ENCODE data around the gene TPD52L1. TPM values are rescaled to one million over a fixed set of nuclear protein-coding genes. Genes with fewer than 3 reads are reported as not detected.

Gene TPD52L1
- total and polyA plus RNA-seq, 2 donors (not counting 1 experiment from before 2014, with no cell fraction given), result not detected

DNA sequence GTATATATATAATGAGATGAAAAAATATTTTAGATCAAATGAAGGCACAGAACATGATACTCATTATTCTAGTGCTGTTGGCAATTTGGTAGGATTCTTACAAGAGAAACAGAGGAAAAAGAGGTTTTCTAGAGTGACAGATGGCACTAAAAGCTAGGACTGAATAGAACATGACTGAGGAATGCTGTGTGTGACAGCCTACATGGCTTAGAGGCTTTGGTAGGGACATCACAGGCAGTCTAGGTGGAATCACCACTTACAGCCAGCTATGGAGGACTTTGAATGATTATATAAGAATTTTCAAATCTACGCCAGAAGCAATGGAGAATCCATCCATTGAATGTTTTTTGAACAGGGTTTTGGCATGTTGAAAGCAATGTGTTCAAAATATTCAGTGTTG, 52.8 kb downstream of the TPD52L1 start:
- 100% methylated on average over 1 of the region's 1 CpG for WGBS (ENCODE audit: insufficient coverage)

DNA sequence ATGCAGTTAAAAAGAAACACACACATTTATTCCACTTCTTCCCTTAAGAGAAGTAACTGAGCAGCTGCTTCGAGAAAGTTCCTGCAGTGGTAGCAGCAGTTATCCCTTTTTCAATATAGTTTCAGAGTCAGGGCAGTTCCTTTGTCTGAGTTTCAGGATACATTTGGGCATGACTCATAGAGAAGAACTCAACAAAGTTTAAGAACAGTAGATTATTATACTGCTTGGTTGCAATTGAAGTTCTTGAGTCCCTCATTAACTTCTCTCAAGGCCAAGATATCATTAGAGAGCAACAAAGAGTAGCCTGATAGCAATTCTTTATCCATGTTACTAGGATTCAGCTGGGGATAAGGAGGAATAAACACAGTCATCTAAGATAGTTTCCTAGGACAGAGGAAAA, 54.4 kb downstream of the TPD52L1 start:
- ChIA-PET CTCF (no interaction called here), POLR2A (no interaction called here)
- no peaks in the 10 kb centered on the region for H3K36me3 ChIP-seq (replicated peaks in 1 of 2; ENCODE audit: control extremely low read depth in 1 of 2, control insufficient read depth in 1 of 2, extremely low read depth in 1 of 2, insufficient read depth in 2 of 2, low read length in 1 of 2)
- Mint-ChIP-seq H3K4me1 (no peaks in the 10 kb centered on the region), H3K9me3 (ENCODE audit: insufficient read depth) (no peaks in the 10 kb centered on the region), H3K4me3 (no peak overlapping the region), H3K27me3 (peaks cover 16% of the 10 kb centered on the region), H3K27ac (no peak overlapping the region)
- H3K9ac ChIP-seq (ENCODE audit: low read length), result no peak overlapping the region
- no peak for ATAC-seq (ENCODE audit: low read depth)
- H3K9me3 ChIP-seq (ENCODE audit: control extremely low read depth in 1 of 3, control insufficient read depth in 2 of 3, insufficient read depth in 1 of 3, low read length in 2 of 3), result no peaks in the 10 kb centered on the region
- no peaks in the 10 kb centered on the region for H3K4me1 ChIP-seq (ENCODE audit: control insufficient read depth in 2 of 2, insufficient read depth in 2 of 2, low read length in 2 of 2)
- intact Hi-C loops (cut with micrococcal nuclease), result no loop called here
- no peak overlapping the region for H3K4me3 ChIP-seq (ENCODE audit: control extremely low read depth in 1 of 5, extremely low read depth in 1 of 5, insufficient read depth in 1 of 5, low read depth in 2 of 5, low read length in 4 of 5)
- H2AFZ ChIP-seq (ENCODE audit: insufficient read depth, low read depth, low read length, poor library complexity, severe bottlenecking), result no peak overlapping the region
- no peak overlapping the region for H3K4me2 ChIP-seq (replicated peaks; ENCODE audit: low read depth, low read length, poor library complexity, severe bottlenecking)
- no peak for DNase-seq
- WGBS (ENCODE audit: insufficient coverage), result 60% methylated on average over 1 of the region's 1 CpG
- H4K20me1 ChIP-seq (ENCODE audit: control insufficient read depth, insufficient read depth, low read length, poor library complexity, severe bottlenecking), result no peaks in the 10 kb centered on the region
- TF ChIP-seq, protein P1, sequence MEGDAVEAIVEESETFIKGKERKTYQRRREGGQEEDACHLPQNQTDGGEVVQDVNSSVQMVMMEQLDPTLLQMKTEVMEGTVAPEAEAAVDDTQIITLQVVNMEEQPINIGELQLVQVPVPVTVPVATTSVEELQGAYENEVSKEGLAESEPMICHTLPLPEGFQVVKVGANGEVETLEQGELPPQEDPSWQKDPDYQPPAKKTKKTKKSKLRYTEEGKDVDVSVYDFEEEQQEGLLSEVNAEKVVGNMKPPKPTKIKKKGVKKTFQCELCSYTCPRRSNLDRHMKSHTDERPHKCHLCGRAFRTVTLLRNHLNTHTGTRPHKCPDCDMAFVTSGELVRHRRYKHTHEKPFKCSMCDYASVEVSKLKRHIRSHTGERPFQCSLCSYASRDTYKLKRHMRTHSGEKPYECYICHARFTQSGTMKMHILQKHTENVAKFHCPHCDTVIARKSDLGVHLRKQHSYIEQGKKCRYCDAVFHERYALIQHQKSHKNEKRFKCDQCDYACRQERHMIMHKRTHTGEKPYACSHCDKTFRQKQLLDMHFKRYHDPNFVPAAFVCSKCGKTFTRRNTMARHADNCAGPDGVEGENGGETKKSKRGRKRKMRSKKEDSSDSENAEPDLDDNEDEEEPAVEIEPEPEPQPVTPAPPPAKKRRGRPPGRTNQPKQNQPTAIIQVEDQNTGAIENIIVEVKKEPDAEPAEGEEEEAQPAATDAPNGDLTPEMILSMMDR (IDR thresholded peaks at IDR 0.05), result no peak
- no peak for TF ChIP-seq EZH2 (IDR thresholded peaks at IDR 0.05; ENCODE audit: borderline replicate concordance, insufficient read depth, low read depth, low read length, poor library complexity, severe bottlenecking)
- no peaks in the 10 kb centered on the region for H3K27me3 ChIP-seq (replicated peaks in 1 of 4; ENCODE audit: control extremely low read depth in 1 of 4, control insufficient read depth in 3 of 4, insufficient read depth in 4 of 4, low read length in 3 of 4)
- H3K79me2 ChIP-seq (ENCODE audit: control insufficient read depth, insufficient read depth, low read length), result no peaks in the 10 kb centered on the region
- no peak overlapping the region for H3K27ac ChIP-seq (ENCODE audit: low read length in 2 of 2)

More for the DNA sequence above, 52.8 kb downstream of the TPD52L1 start:
- ChIA-PET CTCF (no interaction called here), POLR2A (no interaction called here)
- Mint-ChIP-seq H3K4me1 (no peaks in the 10 kb centered on the region), H3K27ac (no peak overlapping the region), H3K4me3 (no peak overlapping the region), H3K9me3 (ENCODE audit: insufficient read depth) (no peaks in the 10 kb centered on the region), H3K27me3 (peaks cover 14% of the 10 kb centered on the region)
- Histone ChIP-seq H3K36me3 (replicated peaks in 1 of 2; ENCODE audit: control extremely low read depth in 1 of 2, control insufficient read depth in 1 of 2, extremely low read depth in 1 of 2, insufficient read depth in 2 of 2, low read length in 1 of 2) (no peaks in the 10 kb centered on the region), H3K4me3 (ENCODE audit: control extremely low read depth in 1 of 5, extremely low read depth in 1 of 5, insufficient read depth in 1 of 5, low read depth in 2 of 5, low read length in 4 of 5) (no peak overlapping the region), H3K4me2 (replicated peaks; ENCODE audit: low read depth, low read length, poor library complexity, severe bottlenecking) (no peak overlapping the region), H2AFZ (ENCODE audit: insufficient read depth, low read depth, low read length, poor library complexity, severe bottlenecking) (no peak overlapping the region), H3K4me1 (ENCODE audit: control insufficient read depth in 2 of 2, insufficient read depth in 2 of 2, low read length in 2 of 2) (no peaks in the 10 kb centered on the region), H3K27ac (ENCODE audit: low read length in 2 of 2) (no peak overlapping the region), H4K20me1 (ENCODE audit: control insufficient read depth, insufficient read depth, low read length, poor library complexity, severe bottlenecking) (no peaks in the 10 kb centered on the region), H3K9me3 (ENCODE audit: control extremely low read depth in 1 of 3, control insufficient read depth in 2 of 3, insufficient read depth in 1 of 3, low read length in 2 of 3) (no peaks in the 10 kb centered on the region), H3K27me3 (replicated peaks in 1 of 4; ENCODE audit: control extremely low read depth in 1 of 4, control insufficient read depth in 3 of 4, insufficient read depth in 4 of 4, low read length in 3 of 4) (peaks cover 0 to 3% (median 0%) of the 10 kb centered on the region in 4 experiments), H3K79me2 (ENCODE audit: control insufficient read depth, insufficient read depth, low read length) (no peaks in the 10 kb centered on the region), H3K9ac (ENCODE audit: low read length) (no peak overlapping the region)
- DNase-seq, result no peak
- TF ChIP-seq, protein P1 (IDR thresholded peaks at IDR 0.05), result no peak
- TF ChIP-seq EZH2 (IDR thresholded peaks at IDR 0.05; ENCODE audit: borderline replicate concordance, insufficient read depth, low read depth, low read length, poor library complexity, severe bottlenecking), result no peak
- ATAC-seq (ENCODE audit: low read depth), result no peak
- intact Hi-C loops (cut with micrococcal nuclease), result no loop called here
